Activated naive CD4-positive, alpha-beta T cell (primary cell): Measurements from ENCODE around the gene SLC7A6.

ENCODE experiments used
- DNase-seq, 4 experiments: peaks; one replicate each; lab custom pipeline; 2025; lab: John Stamatoyannopoulos, UW

Gene SLC7A6

DNA sequence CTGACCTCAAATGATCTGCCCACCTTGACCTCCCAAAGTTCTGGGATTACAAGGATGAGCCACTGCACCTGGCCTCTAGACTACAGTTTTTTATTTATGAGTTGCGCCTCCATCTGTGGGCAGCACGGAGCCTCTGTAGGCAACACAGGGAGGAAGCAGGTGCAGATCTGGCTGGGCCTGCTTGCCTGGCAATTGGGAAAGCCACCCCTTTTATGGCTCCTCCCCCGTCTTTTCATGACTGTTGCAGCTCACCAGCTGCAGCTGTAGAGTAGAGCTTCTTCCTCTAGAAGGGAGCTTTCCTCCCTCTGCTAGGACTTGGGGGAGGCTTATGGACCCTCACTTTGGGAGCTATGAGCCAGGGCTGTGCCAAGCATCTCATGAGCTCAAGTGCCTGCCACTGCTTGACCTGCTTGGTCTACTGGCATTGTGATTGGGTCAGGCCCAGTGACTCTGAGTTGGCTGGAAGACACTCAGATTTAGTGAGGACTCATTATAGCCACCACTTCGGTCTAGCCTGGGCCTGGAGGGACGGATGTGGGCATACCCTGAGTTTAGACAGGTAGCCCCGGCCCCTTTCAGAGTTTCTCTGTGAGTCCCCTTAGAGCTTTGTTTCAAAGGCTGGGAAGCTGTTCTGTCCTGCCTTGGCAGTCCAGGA lies 6.9 kb upstream of the SLC7A6 start:
- peak in 1 of 4 experiments; percentile 20 for DNase-seq

DNA sequence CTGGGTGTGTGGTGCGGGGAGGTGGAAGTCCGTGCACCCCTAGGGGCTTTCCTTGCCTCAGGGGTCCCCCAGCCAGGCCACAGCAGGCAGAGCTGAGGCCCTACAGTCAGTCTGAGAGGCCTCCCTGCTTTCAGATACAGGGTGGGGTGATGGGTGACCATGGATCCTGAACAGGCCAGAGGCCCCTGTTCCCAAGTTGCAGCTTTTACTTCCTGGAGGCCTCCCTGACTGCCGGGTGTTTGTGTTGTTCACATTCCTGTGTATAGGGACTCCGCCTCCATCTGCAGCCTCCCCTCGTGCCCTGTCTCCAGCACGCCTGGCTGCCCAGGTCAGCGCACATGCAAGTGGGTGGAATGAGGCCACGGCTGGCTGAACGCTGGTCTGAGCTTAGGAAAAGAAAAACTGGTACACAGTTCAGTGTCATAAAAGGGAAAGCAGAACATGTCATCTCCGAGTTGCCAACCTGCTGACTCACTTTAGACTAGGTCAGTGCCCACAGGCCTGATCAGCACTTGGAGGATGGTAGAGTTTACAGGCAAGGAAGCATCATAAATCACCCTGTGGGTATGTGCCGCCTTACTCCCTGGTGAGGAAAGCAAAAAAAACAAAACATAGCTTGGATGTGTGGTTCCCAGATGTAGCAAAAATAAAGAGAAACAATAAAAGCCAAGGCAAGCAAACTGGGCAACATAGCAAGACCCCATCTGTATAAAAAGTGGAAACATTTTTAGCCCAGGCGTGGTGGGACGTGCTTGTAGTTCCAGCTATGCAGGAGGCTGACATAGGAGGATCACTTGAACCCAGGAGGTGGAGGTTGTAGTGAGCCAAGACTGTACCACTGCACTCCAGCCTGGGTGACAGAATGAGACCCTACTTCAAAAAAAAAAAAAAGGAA lies 6.2 kb upstream of the SLC7A6 start:
- no peak for DNase-seq

DNA sequence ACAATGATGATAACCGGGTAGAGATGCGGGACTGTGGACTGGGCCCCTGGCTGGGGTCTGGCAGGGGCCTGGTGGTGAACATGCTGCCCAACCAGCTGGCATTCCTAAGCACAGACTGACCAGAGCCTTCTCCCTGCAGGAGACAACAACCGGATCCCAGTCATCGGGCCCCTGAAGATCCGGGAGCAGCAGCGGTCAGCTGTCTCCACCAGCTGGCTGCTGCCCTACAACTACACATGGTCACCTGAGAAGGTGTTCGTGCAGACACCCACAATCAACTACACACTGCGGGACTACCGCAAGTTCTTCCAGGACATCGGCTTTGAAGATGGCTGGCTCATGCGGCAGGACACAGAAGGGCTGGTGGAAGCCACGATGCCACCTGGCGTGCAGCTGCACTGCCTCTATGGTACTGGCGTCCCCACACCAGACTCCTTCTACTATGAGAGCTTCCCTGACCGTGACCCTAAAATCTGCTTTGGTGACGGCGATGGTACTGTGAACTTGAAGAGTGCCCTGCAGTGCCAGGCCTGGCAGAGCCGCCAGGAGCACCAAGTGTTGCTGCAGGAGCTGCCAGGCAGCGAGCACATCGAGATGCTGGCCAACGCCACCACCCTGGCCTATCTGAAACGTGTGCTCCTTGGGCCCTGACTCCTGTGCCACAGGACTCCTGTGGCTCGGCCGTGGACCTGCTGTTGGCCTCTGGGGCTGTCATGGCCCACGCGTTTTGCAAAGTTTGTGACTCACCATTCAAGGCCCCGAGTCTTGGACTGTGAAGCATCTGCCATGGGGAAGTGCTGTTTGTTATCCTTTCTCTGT lies 5.1 kb upstream of the SLC7A6 start:
- no peak for DNase-seq

DNA sequence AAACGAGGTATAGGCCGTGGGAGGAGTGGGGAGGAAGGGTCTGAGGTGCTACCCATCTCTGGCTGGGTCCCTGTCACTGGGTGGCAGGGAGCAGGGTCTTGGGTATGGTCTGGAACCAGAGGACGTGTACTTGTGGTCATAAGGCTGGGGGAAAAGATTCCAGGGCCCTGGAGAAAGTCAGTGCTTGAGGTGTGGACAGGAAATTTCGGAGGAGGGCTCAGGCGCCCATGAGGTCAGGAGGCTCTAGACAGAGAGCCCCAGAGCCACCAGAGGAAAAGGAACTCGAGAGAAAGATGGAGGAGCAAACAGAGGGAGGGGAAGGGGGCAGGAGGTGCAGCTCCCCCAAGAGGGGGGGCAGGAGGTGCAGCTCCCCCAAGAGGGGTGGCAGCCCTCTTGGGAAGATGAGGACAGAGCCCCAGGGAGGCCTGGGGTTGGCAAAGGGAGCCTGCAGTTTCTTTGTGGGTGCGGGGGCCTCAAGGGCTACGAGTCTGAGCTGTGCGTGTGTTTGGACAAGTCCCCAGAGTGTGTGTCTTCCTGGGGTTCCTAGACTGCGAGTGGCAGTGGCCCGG lies 683 bp upstream of the SLC7A6 start:
- no peak for DNase-seq

DNA sequence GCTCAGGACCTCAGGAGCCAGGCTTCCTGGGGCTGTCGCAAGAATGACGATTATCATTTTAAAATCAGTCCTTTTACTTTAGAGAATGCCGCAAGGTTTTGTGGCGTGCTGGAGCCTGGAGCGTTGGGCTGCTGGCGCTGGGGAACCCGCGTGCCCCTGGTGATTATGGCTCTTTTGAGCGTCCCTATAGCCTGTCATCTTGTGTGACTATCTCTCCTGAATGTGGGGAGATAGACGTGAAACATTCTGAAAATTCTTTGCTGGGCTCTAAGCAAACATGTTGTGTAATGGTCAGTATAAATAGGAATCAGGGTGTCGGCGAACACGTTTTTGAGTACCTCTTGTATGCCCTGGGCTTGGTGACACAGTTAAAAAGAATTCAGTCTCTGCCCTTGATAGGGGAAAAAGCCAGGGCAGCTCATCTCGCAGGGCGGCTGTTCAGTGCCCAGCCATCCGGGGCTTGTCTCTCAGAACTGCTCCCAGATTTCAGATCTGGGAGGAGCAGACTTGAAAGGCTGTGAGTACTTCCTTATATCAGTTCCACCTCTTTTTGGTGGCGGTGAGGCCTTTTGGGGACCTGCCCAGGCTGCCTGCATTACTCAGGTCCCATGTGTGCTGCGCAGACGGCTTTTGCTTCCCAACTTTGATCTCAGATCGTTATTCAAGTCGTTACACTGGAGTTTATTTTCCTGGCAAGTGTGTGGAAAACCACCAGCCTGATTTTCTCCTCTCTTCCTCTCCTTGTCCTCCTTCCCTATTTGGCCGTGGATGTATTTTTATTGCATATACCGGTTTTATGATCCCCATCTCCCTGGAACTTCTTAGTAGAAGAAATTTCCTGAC lies 973 bp downstream of the SLC7A6 start:
- DNase-seq, result peak in 1 of 4 experiments; percentile 17

DNA sequence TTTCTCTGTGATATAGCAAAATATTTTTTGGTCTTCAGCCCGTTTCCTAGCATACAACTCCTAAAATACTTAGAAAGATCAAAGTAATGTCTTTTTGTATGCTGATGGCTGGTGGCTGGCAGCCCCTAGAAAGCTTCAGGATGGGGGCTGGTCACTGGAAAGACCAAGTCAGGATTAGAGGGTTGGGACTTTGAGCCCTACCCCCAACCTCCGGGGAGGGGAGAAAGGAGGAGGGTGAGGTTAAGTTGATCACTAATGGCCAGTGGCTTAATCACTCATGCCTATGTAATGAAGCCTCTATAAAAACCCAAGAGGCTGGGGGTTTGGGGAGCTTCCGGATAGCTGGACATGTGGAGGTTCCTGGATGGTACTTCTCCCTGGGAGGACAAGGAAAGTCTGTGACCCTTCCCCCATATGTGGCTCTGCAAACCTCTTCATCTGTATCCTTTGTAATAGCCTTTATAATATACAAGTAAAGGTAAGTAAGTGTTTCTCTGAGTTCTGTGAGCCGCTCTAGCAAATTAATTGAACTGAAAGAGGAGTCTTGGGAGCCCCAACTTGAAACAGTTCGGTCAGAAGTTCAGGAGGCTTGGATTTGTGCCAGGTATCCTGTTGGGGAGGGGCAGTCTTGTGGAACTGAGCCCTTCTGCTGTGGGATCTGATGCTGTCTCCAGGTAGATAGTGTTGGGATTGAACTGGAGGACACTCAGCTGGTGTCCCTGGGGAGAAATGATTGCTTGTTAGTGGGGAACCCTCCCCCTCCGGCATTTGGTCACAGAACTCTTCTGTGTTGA lies 3.5 kb downstream of the SLC7A6 start:
- no peak for DNase-seq

DNA sequence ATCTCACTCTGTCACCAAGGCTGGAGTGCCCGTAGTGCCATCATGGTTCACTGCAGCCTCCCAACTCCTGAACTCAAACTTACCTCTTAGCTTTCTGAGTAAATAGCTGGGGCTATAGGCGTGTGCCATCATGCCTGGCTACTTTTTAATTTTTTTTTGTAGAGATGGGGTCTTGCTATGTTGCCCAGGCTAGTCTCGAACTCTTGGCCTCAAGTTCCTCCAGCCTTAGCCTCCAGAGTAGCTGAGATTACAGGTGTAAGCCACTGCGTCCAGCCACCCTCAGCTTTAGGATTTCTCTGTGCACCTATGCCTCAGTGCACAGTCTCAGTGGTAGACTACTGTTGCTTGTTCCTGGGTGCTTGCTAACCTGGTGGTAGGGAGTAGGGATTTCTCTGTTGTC lies 5.5 kb downstream of the SLC7A6 start:
- no peak for DNase-seq

DNA sequence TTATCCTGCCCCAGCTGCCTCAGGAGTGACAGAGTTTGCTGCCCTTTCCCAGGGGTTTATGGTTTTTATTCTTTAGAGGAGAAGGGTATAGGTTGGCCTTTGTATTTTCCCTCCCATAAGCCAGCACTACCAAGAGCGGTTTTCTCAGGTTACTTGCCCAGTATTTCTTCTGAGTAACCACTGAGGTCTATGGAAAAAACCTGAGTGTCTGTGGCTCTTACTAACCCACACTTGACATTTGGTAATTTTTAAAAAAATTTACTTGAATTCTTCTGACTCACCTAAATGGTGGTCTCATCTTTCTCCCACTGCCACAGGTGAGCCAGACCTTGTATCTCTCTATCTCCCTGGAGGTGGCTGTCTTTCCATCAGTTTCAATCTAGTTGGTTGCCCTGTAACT lies 6.0 kb downstream of the SLC7A6 start:
- DNase-seq, result no peak

DNA sequence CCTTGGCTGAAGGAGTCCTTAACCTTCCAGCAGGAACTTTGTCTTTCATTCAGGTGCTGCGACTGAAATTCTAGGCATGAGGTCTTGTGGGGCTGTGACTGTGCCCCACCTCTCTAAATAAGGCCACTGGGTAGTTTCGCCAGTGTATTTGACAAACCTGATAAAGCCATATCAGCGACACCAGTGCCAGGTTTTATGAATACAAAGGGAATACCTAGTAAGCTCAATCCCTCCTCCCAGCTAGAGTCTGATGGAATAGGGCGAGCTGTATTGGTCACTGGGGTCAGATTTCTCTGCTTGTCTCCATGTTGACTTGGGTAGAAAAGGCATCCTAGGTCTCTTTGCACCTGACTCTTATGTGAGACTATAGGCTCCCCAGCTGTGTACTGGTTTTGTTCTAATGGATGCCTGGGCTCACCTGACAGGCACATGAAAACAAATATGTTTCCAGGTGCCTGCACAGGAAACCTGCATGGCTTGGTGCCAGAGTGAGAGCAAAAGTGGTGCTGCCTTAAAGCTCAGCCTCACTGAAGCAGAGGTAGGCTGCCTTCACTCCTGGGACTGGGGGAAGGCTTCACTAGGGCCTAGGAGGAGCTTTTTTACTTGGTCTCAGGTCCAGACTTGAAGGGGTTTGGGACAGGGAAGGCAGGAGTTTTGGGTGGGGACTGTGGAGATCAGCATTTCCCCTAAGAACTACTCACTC lies 8.3 kb downstream of the SLC7A6 start:
- peak in 2 of 4 experiments; percentile 51 to 58 for DNase-seq

DNA sequence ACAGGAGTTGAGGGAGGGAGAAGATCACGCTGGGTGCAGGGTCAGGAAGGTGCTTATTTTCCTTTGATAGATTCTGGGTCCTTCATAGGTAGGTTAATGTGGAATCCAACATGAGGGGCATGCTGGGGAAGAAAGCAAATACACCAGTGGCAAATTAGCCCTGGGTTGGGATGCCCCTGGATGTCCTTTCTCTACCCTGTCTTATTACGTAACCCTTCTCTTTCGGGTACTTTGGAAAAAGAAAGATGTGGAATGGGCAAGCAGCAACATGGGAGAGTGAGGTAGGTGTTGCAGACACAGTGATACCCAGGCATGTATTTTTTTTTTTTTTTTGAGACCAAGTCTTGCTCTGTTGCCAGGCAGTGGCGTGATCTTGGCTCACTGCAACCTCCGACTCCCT lies 9.1 kb downstream of the SLC7A6 start:
- no peak for DNase-seq

DNA sequence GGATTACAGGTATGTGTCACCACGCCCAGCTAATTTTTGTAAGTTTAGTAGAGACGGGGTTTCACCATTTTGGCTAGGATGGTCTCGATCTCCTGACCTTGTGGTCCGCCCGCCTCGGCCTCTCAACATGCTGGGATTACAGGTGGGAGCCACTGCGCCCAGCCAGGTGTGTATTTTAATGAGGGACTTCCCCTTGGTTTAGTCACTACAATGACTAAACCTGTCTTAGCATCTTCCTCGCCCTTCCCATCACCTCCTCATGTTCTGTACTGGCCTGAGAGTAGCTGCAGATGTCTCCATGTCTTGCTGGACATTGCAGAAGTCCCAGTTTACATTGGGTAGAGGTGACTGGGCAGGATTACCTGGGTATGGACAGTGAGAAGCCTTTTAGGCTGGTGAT lies 9.6 kb downstream of the SLC7A6 start:
- DNase-seq, result no peak

DNA sequence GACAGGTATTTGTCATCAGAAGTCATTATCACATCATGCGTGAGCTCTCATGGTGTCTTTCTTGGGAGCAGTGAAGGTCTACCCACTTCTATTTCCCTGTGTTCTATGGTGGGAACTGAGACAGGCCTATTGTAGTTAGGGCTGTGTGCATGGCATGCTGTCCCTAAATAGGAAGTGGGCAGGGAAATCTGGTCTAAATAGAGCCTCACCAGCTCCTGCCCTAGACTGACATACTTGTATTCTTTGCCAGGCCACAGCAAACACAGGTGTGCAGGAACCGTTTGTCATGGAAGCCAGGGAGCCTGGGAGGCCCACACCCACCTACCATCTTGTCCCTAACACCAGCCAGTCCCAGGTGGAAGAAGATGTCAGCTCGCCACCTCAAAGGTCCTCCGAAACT lies 10.1 kb downstream of the SLC7A6 start:
- no peak for DNase-seq

DNA sequence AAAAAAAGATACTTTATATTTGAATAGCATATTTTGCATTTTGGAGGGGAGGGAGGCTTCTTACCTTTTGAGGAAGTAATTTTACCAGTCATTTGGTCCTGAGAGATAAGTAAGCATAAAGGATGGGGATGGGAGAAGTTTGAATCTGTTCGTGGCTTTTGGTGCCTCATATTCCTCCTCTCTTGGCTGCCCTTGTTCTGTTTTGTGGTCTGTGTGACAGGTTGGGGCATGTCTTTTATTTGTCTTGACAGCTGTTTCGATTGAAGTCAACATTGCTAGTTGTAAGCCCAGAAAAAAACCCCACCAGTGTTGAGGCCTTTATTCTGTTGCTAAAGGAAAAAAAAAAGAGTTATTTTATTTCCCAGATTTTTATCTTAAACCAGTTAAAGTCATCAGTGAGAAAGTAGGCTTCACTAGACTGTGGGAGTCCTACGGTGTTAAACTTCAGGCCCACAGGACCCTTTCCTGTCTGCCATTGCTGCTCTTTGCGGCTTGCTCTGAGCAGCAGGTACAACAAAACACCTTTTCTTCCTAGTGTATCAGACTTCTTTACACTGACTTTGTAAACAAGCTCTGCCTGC lies 11.4 kb downstream of the SLC7A6 start:
- peak in 2 of 4 experiments; percentile 14 to 27 for DNase-seq

DNA sequence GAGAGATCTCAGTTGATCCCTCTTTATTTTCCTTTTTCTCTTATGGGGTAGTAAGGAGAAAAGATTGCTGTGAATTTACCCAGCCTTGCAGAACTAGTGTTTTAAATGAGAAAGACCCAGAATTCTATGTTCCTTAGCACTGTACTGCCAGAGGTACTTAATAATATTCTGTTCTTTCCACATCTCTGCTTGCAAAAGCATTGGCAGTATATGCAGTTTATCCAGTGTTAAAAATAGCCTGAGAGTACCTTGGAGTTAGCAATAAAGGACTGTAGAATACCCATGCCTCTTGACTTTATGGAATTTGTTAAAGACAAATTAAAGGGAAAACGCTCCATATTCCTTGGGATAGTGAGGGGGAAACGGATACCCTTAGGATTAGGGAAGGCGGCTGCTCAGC lies 11.9 kb downstream of the SLC7A6 start:
- DNase-seq, result no peak

DNA sequence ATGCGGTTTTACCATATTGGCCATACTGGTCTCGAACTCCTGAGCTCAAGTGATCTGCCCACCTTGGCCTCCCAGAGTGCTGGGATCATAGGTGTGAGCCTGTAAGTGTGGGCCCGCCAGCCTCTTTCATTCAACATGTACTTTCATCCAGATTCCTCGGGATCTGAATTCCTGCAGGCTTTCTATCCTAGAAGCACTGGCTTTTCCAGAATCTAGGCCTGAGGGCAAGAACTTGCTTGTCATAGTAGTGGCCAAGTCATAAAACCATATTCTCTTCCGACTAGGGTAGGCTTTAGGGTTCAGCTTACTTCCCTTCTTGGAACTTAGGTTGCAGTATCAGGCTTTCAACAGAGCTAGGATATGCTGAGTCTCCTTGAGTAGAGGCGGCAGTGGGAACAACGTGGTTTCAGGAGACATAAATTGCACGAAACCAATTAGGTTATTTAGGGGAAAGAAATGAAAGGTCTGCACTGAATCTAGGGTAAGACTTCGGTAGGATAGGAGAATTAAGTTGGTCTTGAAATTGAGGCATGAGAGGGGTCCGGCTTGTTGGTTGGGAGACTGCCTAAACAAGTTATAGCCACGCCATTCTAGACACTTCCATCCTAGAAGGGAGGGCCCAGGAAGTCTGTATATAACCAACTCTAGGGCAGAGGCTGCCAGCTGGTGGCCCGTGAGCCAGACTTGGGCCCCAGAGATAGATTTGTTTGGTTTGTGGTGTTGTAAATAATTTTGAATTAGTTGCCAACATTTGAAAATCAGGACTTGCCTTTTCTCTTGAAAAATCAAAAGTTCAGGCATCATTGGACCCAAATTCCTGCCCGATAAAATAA lies 15.6 kb downstream of the SLC7A6 start:
- no peak for DNase-seq

DNA sequence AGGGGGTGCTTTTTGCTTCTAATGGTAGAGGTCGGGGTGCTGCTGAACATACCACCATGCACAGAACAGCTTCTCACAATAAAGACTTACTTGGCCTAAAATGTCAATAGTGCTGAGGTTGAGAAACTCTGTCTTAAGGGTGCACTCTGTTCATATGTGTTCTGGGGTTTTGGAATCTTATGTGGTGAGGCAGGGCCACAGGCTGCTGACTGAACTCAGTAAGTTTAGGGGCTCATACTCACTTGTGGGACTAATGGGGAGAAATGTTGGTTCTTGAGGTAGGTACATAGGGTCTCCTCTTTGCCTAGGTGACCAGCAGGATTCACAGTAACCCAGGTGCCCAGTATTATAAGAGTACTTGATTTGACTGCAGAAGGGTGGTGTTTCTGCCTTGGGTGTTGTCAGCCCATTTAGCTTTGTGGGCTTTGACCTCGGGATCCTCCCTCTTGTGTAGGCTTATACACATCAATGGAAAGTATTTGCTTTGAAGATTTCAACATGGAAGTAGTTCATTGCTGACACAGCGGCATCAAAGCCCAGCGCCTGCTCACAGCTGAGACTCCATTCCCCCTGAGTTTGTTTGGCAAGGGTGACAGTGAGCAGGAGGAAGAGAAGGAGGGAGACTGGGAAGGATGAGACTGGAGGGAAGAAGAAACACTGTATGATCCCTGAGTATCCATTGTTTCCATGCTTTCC lies 17.2 kb downstream of the SLC7A6 start:
- DNase-seq, result peak in 1 of 4 experiments; percentile 15

DNA sequence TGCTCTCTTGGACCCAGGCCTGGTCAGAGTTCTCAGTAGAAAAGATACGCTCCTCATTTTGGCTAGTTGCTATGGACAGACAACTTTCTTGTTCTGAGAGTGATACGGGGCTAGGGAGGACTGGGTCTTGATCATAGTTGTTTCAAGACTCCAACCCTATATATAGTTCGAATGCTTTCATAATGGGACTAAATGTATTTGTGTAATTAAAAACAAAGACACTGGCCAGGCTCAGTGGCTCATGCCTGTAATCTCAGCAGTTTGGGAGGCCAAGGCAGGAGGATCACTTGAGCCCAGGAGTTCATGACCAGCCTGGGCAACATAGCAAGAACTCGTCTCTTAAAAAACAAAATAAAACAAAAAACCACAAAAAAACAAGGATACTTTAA lies 17.7 kb downstream of the SLC7A6 start:
- DNase-seq, result no peak

DNA sequence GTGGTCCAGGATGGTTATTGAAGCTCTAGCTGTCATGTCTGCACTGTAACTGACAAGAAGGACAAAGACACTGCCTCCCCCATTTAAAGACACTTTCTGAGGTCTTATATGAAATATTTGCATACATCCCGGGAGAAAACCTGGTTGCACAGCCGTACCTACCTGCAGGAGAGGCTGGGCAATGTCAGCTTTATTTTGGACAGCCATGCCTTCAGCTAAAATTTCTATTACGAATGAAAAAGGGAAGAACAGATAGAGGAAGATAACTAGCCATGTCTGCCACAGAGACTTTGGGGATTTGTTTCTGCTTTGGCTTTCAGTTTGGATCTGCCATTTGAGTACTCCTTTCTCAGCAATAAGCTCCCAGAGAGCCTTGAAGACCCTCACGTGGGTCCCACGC lies 19.0 kb downstream of the SLC7A6 start:
- DNase-seq, result no peak
